Activated CD4-positive, alpha-beta memory T cell treated with anti-CD3 and anti-CD28 coated beads, Interleukin-2, amount 10 ng/mL, durations not matched to agents 7 days and 5 days (primary cell): ENCODE data around the gene OR52D1. TPM values are rescaled to one million over a fixed set of nuclear protein-coding genes. Genes with fewer than 3 reads are reported as not detected.

Source experiments
- CTCF ChIA-PET: fragments of 350-600 bp; sonication (Branson Sonifier 250); formaldehyde crosslinking; loops from one replicate; lab custom pipeline; 2021; ENCODE audit warnings: antibody characterized with exemption, inconsistent platforms; lab: Charles Lee
- POLR2A ChIA-PET: fragments of 350-600 bp; sonication (Branson Sonifier 250); formaldehyde crosslinking; loops from one replicate; lab custom pipeline; 2021; ENCODE audit warnings: antibody characterized with exemption; lab: Charles Lee
- DNase-seq: peaks from one replicate; pipeline ENCODE4 v3.0.0-alpha.2; 2020
- H3K27ac Mint-ChIP-seq: one replicate; pipeline ENCODE4 v1.8.0; 2021; ENCODE audit warnings: mild to moderate bottlenecking, mixed read lengths
- H3K27me3 Mint-ChIP-seq: one replicate; pipeline ENCODE4 v1.8.0; 2021; ENCODE audit warnings: mixed read lengths
- H3K36me3 Mint-ChIP-seq: one replicate; pipeline ENCODE4 v1.8.0; 2021; ENCODE audit warnings: low read depth, mixed read lengths
- H3K4me1 Mint-ChIP-seq: one replicate; pipeline ENCODE4 v1.8.0; 2021; ENCODE audit warnings: mixed read lengths
- H3K4me3 Mint-ChIP-seq: one replicate; pipeline ENCODE4 v1.8.0; 2021; ENCODE audit warnings: mild to moderate bottlenecking, mixed read lengths
- H3K9me3 Mint-ChIP-seq: one replicate; pipeline ENCODE4 v1.8.0; 2021; ENCODE audit warnings: mixed read lengths
- total RNA-seq, 2 experiments: library from RNA; stranded (reverse); gene quantifications; one replicate each; pipeline ENCODE4 v1.2.3, GENCODE V29; 2021

OR52D1 gene
- total RNA-seq, 2 experiments from 2014 or later: not detected

GRCh38 chr11:5527716-5528115 lies 39.2 kb downstream of the OR52D1 start:
- CTCF ChIA-PET: no interaction called here
- no peaks in the 10 kb centered on the region for H3K27me3 Mint-ChIP-seq

GRCh38 chr11:5528495-5528894 lies 40.0 kb downstream of the OR52D1 start:
- H3K4me3 Mint-ChIP-seq: no peak overlapping the region
- no peaks in the 10 kb centered on the region for H3K27me3 Mint-ChIP-seq
- no peaks in the 10 kb centered on the region for H3K9me3 Mint-ChIP-seq
- H3K4me1 Mint-ChIP-seq: no peaks in the 10 kb centered on the region
- H3K27ac Mint-ChIP-seq: no peak overlapping the region
- no peak for DNase-seq
- H3K36me3 Mint-ChIP-seq: no peaks in the 10 kb centered on the region
- CTCF ChIA-PET: no interaction called here
- POLR2A ChIA-PET: no interaction called here

More at GRCh38 chr11:5527716-5528115, 39.2 kb downstream of the OR52D1 start:
- Mint-ChIP-seq H3K27ac (no peak overlapping the region), H3K36me3 (no peaks in the 10 kb centered on the region), H3K4me3 (no peak overlapping the region), H3K9me3 (no peaks in the 10 kb centered on the region), H3K4me1 (no peaks in the 10 kb centered on the region)
- POLR2A ChIA-PET: no interaction called here
- DNase-seq: no peak

- ChIA-PET POLR2A (no interaction called here), CTCF (no interaction called here)
- H3K9me3 Mint-ChIP-seq: no peaks in the 10 kb centered on the region
Observed at GRCh38 chr11:5531053-5531831, 42.8 kb downstream of the OR52D1 start.

GRCh38 chr11:5534046-5534445 lies 45.6 kb downstream of the OR52D1 start:
- CTCF ChIA-PET: no interaction called here
- POLR2A ChIA-PET: no interaction called here
- Mint-ChIP-seq H3K9me3 (no peaks in the 10 kb centered on the region), H3K27me3 (peaks cover 3% of the 10 kb centered on the region), H3K27ac (no peak overlapping the region), H3K36me3 (no peaks in the 10 kb centered on the region), H3K4me3 (no peak overlapping the region), H3K4me1 (no peaks in the 10 kb centered on the region)
- no peak for DNase-seq

More at GRCh38 chr11:5531053-5531831, 42.8 kb downstream of the OR52D1 start:
- no peak for DNase-seq
- Mint-ChIP-seq H3K4me1 (no peaks in the 10 kb centered on the region), H3K27me3 (no peaks in the 10 kb centered on the region), H3K4me3 (no peak overlapping the region), H3K27ac (no peak overlapping the region), H3K36me3 (no peaks in the 10 kb centered on the region)

GRCh38 chr11:5536482-5536881 lies 48.0 kb downstream of the OR52D1 start:
- Mint-ChIP-seq H3K36me3 (no peaks in the 10 kb centered on the region), H3K4me1 (no peaks in the 10 kb centered on the region), H3K27ac (no peak overlapping the region), H3K9me3 (no peaks in the 10 kb centered on the region), H3K4me3 (no peak overlapping the region), H3K27me3 (peaks cover 3% of the 10 kb centered on the region)
- no peak for DNase-seq
- ChIA-PET POLR2A (no interaction called here), CTCF (no interaction called here)

Other genes starting within 250 kb of the OR52D1 start
- not detected for gene HBG1, start 238.8 kb upstream of the OR52D1 start, total RNA-seq
- gene HBG2, start 233.9 kb upstream of the OR52D1 start, total RNA-seq: not detected
- not detected for gene HBE1, start 218.7 kb upstream of the OR52D1 start, total RNA-seq
- gene OR51B4, start 186.7 kb upstream of the OR52D1 start, total RNA-seq: not detected
- gene OR51B2, start 164.4 kb upstream of the OR52D1 start, total RNA-seq: not detected
- not detected for gene OR51B5, start 145.2 kb upstream of the OR52D1 start, total RNA-seq
- not detected for gene OR51B6, start 137.2 kb upstream of the OR52D1 start, total RNA-seq
- not detected for gene OR51M1, start 104.9 kb upstream of the OR52D1 start, total RNA-seq
- gene OR51Q1, start 66.6 kb upstream of the OR52D1 start, total RNA-seq: not detected
- gene OR51I1, start 47.2 kb upstream of the OR52D1 start, total RNA-seq: not detected
- gene OR51I2, start 39.4 kb upstream of the OR52D1 start, total RNA-seq: not detected
- not detected for gene UBQLN3, start 21.3 kb downstream of the OR52D1 start, total RNA-seq
- gene UBQLNL, start 28.0 kb downstream of the OR52D1 start, total RNA-seq: under 1 TPM; 0.13 to 0.28 TPM
- gene OR52H1, start 59.9 kb downstream of the OR52D1 start, total RNA-seq: not detected
- not detected for gene OR52B6, start 92.2 kb downstream of the OR52D1 start, total RNA-seq
- 1 to 10 TPM in 1 of 2 experiments, under 1 TPM in 1; 0.60 to 1.1 TPM for gene TRIM6, start 108.0 kb downstream of the OR52D1 start, total RNA-seq
- gene TRIM34, start 136.3 kb downstream of the OR52D1 start, total RNA-seq: 10 to 100 TPM; 18.2 to 19.8 TPM
- gene TRIM5, start 196.4 kb downstream of the OR52D1 start, total RNA-seq: 10 to 100 TPM; 33.5 to 33.9 TPM
- gene TRIM22, start 201.1 kb downstream of the OR52D1 start, total RNA-seq: 100 to 1,000 TPM; 213 to 221 TPM
- gene OR56B1, start 247.8 kb downstream of the OR52D1 start, total RNA-seq: under 1 TPM; 0.30 to 0.50 TPM